Stimulated activated CD4-positive, alpha-beta T cell treated with anti-CD3 and anti-CD28 coated beads, Interleukin-15, amount 100 ng/mL, for 48 hours (primary cell): ENCODE measurements around the gene HSPA8.
A peak's percentile ranks its signal among the peaks of the same experiment; 100 is the strongest.
"Not testable (repeated sequence)": the region's sequence is repeated elsewhere in the genome, so short reads cannot be mapped to it uniquely, and the experiment has no call there.

ENCODE experiments used
- DNase-seq, 2 donors: peaks; one replicate each; pipeline ENCODE4 v3.0.0-alpha.2; 2020; ENCODE audit warnings: low read depth in 2 of 2

HSPA8 gene

DNA sequence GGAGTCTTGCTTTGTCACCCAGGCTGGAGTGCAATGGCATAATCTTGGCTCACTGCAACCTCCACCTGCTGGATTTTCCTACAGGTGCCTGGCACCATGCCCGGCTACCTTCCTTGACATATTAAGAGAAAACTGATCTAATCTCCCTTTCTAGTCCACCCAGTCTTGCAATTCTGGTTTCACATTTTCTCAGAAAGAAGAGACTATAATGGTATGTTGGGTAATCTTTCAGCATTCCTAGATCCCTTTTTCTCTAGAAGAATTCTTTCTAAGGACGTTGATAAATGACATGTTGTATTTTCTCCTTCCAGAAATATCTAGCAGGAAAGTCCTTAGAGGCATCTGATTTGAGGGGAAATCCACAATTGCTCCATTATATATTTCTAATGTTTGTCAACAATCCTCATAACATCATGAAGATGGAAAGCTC is 10.4 kb upstream of the HSPA8 start:
- no peak for DNase-seq

DNA sequence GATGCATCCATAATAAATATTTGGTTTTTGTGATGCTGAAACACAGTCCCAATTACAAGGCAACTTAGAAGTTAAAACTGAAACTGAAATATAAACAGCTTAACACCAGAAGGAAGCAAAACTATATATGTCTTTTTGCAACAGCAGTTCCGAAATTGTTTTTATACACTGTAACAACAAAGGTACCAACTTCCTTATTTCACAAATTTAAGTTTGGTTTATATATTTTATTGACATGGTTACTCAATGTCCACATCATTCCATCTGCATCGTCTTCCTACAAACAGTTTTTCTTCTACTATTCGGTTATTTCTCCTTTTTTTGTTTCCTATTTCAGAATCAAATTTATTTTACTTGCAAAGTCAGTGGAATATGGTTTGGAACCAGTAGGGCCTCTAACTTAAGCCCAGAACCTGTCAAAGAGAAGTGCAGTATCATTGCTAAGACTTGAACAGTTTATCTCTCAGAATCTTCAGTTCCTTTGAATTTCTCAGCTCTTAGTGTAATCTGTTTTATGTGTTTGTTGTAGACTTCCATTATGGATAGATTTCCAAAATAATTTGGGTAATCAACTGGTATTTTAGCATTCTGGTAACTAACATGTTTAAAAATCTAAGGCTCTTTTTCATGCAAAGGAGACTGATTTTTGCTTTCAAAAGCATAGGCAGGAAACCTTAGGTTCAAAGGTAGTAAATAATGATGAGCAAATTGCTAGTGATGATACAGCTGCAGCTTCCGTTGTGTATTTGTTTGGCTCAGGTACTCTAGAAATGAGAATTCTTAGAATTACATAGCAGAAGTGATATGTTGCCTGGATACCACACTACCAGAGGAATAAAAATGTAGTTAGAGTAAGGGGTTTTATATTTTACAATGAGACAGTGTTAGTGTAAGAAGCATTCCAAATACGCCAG is 8.2 kb upstream of the HSPA8 start:
- DNase-seq: no peak

DNA sequence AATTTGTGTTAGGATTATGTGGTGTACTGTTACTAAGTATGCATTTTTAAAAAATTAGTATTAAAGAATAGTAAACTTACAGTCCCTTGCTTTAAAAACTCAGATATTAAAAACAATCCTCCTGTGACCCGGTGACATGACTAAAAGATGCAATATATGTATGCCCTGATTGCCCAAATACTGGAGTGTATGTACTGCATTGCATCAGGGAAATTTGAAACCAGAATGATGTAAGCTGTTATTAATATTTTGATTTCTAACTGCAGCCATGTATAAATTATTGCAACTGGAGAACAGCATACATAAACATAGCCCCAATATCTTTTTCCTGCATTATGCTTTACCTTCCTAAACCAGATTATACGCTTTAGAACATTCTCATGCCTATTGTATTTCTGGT is 3.7 kb upstream of the HSPA8 start:
- no peak for DNase-seq

DNA sequence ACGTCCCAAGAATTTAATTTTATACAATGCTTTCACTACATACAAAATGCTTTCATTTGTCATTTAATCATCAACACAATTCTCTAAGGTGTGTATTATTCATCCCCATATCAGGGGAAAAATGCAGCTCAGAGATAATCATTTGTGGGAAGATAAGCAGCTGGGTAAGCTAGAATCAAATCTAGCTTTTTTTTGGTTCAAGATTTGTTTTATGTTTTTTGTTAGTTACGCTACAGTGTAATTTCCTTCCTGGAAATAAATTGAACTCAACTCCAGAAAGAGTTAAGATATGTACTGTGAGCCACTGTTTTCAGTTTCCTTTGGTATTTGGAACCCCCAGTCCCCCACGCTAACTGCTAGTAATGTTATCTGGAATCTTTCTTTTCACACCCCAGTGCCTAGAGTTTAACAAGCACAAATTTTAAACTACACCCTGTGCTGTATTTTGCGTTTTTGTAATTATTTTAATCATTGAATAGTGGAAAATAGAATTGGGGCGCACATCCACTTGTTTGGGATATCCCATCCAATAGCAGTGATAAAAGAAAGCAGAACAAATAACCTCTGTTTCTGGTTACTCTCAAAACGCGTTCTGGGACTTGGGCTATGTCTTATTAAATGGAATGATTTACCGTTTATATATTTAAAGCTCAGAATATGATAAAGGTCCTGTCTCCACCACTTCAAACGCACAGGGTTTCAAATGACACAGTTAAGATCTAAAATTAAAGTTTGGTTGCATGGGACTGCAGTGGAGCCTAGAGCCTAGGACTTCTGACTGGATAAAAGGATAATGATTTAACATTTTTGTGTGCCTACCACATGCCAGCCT is 2.1 kb upstream of the HSPA8 start:
- no peak for DNase-seq

DNA sequence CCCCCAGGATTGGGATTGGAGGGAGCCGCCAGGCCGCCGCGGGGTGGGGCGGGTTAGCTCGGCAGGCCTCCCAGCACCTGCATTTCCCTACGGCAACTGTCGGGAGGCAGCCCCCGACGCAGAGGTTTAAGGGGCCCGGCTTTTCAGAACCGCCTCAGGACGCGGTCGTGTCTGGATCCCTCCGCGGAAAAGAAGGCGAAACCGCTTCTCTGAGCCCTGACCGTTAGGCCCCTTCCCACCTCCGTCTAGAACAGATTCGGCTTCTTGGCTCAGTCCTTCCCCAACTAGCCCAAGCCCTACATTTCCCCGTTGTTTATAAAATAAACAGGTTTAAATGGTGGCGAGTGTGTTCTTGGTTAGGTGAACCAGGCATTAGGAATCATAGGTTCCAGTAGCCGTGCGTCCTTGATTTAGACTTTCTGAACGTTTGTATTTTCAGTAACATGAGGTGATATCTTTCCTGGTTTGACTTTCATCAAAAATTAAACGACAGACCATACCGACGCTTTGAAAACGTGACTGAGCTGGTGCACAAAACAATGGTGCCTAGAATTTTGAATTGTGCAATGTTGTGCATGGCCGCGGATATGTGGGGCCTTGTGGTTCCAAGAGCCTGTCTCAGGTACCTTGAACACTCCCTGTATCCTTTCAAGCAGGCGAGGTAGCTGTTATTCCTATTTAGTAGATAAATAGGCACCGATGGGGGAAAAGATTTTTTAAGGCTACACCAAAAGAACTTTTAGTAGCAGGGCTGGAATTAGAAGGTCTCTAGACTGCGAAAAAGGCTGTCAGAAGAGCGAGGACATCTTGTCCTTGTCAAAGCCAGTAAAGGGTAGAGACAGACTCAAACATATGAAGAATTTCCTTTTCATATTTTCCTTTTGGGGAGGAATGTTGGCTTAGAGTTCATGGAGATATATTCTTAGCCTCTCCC is 1.2 kb upstream of the HSPA8 start:
- no peak for DNase-seq

DNA sequence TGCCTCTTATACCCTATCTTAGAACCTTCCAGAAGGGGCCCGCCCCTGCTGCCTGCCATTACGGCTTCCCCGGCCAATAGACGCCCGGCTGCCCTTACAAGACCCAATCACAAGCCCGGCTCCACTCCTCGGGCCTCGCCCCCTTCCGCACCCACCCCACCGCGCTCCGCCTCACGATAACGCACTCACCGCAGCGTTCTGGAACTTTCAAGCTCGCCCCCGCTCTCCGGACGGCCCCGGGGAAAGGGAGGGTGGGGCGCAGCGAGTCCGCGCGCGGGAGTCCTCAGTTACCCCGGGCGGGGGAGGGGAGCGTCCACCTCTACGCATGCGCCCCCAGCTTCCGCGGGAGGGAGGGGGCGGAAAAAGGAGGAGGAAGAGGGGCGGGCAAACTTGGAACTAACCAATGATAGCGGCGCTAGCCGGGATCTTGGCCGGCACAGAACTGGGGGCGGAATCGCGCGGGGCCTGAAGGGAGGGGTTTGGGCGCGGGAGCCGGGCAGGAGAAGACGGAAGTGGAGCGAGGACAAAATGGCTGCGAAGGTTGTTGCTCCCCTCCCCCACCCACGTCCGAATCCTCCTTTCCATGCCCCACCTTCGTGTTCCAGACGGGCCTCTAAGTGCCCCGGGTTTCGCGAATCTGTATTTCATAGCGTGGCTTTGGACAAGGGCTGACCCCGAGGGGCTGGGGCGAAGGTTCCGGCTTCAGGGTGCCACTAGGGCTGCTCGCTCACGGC is 389 bp upstream of the HSPA8 start:
- peak; percentile 100 for DNase-seq

DNA sequence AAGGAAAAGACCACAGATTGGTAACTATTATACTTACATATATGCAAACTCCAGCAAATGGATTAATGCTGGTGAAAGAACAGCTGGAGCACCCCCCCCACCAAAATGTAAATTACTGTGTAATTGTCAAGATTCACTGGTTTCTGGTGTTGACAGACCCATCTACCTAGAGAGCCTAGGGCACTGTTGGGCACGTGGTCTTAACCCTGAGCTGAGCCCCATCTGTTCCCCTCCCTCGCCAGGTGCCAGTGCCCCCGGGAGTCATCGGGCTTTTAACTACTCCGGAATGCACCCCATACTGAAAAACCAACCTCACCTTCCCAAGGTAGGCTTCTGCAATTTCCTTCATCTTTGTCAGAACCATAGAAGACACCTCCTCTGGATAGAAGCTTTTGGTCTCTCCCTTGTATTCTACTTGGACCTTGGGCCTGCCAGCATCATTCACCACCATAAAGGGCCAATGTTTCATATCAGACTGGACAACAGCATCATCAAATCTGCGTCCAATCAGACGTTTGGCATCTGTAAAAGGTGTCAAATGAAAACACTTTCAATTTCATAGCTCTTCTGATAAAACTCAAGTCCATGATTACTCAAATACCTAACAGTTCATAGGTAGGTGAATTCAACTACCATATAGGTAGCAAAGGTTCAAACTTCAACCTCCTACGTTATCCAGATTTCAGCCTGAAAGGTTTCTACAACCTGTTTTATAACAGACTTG is 1.5 kb downstream of the HSPA8 start:
- DNase-seq: no peak

DNA sequence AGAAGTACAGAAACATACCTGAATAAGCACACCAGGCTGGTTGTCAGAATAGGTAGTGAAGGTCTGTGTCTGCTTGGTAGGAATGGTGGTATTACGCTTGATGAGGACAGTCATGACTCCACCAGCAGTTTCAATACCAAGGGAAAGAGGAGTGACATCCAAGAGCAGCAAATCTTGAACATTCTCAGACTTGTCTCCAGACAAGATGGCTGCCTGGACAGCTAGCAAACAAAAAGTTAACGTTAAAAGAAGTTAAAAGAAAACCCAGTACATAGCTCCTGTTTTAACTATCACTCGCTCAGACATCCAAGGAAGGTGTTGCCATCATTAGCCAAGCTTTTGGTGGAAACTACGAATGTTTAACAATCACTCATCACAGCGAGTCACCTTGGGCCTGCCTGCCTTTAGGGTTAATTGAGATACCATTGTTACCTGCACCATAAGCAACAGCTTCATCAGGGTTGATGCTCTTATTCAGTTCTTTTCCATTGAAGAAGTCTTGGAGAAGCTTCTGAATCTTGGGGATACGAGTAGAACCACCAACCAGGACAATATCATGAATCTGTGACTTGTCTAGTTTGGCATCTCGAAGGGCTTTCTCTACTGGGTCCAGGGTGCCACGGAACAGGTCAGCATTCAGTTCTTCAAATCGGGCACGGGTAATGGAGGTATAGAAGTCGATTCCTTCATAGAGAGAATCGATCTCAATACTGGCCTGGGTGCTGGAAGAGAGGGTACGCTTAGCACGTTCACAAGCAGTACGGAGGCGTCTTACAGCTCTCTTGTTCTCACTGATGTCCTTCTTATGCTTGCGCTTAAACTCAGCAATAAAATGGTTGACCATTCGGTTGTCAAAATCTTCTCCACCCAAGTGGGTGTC is 2.7 kb downstream of the HSPA8 start:
- DNase-seq: not testable (repeated sequence)

DNA sequence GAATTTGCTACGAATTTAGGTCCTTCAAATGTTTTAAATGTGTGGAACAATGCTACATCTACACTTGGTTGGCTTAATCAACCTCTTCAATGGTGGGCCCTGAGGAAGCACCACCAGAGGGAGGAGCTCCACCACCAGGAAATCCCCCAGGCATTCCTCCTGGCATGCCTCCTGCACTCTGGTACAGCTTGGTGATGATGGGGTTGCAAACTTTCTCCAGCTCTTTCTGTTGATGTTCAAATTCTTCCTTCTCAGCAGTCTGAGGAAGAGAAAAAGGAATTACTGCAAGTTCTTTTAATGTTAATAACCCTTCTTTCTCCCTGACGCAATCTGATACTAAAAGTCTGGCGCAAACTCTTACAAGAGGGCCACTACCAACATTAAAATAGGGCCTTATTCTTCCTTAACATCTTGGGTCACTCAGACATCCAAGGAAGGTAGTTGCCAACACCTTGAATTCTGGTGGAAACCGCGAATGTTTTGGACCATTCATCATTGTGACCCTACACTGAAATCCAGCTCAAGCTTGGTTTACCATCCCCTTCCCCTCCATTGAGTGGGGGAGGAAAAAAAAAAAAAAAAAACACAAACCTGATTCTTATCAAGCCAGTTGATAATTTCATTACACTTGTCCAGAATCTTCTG is 4.2 kb downstream of the HSPA8 start:
- no peak for DNase-seq

DNA sequence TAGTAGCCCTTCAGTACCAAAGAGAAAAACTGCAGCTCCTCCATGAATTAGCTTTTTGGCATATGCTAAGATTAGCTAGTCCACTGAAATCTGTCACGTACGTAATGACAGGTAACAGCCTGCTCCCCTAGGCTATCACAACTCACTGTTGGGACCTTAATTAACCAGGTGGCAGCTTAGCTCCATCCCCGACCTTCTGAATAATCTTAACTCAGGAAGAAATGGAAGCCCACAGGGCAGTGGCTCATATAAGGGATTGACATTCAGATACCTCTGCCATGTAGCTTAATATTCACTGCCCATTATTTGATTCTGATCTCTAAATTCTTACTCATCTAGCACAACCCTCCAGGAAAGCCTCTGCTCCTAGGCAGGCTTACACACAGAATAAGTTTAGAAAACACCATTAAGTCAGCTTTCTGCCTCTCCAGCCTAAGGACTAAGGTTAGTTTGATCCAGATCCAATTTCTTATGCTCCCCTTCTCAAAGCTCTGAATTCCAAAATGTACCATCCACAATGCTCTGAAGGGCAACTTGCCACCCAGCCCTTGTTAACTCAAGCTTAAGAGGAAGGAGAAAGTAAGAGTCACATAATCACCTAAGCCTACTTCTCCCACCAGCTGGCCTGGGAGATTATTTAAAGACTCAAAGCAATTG is 5.0 kb downstream of the HSPA8 start:
- DNase-seq: no peak

DNA sequence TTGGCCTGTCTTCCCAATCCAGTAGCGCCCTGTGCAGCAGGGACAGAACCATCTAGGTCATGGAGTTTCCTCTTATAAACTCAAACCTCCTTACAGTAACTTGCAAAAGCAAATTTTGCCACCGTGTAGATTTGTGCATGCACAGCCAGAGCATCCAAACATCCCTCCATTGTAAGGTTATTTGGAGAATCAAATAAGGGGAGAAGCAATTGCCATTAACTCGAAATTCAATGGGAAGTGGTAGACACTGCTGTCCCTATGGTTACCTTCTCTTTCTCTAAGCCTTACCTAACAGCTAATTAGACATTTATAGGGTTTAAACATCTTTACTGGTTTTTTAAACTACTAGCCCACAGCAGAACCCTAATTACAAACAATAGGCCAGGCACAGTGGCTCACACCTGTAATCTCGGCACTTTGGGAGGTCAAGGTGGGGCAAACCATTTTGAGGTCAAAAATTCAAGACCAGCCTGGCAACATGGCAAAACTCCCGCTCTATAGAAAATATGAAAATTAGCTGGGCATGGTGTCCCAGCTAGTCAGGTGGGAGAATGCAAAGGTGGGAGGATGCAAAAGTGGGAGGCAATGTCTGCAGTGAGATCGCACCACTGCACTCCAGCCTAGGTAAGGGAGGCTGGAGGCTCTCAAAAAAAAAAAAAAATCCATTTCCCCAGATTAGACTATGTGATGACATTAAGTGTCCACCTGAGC is 6.6 kb downstream of the HSPA8 start:
- DNase-seq: no peak

DNA sequence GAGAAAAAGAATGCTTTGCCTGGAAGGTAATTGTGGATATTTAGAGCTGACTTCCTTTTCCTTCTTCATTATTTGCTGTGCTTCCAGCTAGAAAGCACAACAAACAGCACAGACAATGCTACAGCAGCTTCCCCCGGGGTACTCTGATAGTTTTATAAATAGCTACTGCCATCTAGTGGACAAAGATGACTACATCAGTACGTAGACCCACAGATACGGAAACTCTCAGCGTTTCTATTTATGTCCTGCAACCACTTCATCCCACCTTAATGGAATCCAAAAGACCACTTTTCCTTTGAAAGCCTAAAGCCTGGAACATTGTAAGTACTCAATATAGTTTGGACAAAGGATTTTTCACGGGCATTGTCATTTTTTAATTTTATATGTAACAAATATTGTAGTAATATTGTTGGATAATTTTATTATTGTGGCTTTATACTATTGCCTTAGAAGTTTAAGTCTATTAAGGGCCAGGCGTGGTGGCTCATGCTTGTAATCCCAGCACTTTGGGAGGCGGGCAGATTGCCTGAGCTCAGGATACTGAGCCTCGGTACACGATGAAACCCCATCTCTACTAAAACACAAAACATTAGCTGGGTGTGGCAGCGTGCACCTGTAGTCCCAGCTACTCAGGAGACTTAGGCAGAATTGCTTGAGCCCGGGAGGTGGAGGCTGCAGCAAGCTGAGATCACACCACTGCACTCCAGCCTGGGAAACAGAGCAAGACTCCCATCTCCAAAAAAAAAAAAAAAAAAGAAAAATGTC is 7.5 kb downstream of the HSPA8 start:
- DNase-seq: no peak

DNA sequence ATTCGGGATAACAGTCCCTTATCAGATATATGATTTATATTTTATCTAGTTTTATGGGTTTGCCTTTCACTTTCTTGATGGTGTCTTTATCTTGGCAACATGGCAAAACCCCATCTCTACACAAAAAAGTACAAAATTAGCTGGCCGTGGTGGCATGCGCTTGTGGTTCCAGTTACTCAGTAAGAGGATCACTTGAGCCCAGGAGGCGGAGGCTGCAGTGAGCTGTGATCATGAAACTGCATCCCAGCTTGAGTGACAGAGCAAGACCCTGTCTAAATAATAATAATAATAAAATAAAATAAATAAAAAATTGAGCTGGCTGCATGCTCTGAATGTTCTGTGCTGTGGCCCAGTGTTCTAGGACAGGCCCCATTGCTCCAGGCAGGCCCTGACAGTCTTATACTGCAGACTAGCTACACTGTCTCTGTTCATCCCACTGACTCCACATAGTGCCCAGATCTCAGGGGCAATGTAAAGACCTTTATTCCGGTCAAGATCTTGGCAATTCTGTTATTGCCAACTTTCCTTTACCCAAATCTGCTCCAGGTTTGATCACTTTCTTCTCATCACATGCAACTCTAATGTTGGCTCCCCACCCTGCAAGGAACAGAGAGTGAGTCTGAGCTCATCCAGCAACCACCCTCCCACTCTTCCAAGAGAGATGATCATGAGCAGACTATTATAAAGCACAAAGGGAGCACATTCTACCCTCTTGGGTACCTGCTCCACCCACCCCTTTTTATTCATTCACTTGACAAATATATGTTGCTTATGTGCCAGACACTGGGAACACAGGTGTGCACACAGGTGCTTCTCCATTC is 8.8 kb downstream of the HSPA8 start:
- no peak for DNase-seq

DNA sequence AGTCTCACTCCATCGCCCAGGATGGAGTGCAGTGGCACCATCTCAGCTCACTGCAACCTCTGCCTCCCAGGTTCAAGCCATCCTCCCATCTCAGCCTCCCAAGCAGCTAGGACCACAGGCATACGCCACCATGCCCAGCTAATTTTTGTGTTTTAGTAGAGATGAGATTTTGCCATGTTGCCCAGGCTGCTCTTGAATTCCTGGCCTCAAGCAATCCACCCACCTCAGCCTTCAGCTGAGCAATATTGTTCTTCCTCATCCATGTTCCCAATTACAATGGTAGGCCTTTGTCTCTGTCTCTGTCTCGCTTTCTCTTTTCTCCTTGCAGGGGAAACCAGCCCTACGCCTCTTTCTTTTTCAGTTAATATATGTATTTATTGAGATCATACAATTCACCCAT is 10.3 kb downstream of the HSPA8 start:
- DNase-seq: no peak

DNA sequence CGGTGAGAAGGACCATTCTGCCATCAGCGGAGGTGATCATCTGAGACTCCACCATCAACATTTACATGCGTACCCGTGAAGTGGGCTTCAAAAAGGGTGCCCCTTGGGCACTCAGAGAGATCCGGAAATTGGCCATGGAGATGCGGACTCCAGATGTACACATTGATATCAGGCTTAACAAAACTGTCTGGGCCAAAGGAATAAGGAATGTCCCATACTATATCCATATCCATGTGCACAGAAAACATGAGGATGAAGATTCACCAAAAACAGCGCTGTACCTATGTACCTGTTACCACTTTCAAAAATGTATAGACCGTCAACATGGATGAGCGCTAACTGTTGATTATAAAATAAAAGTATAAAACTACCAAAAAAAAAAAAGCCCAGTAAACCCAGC is 10.8 kb downstream of the HSPA8 start:
- no peak for DNase-seq

DNA sequence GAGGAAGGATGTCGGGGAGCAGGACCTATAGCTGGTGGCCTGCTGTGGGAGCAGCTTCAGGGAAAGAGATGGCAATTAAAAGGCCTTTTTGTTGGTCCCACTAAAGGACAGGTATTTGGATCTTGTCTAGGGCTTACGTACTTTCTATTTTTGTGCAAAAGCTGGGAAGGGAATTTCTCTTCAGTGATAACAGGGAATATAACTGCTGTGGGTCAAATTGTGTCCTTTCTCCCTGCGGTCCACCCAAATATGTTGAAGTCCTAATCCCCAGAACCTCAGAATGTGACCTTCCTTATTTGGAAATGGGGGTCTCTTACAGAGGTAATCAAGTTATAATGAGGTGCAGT is 14.0 kb downstream of the HSPA8 start:
- DNase-seq: no peak
